GM13977 (cell line): Measurements from ENCODE around the gene CFAP53.

Experiments
- DNase-seq: peaks from one replicate; pipeline ENCODE4 v3.0.0; 2012; ENCODE audit warnings: low spot score
- CTCF ChIP-seq: IDR thresholded peaks from 2 replicates; pipeline ENCODE4 v1.5.1; 2012; ENCODE audit warnings: mild to moderate bottlenecking, control low read depth; ENCODE audit not compliant: insufficient read depth; ENCODE audit errors: extremely low read depth, missing control alignments
- in situ Hi-C: fragments of 300-500 bp; cut with MboI; formaldehyde crosslinking; loops from one replicate; pipeline ENCODE4 v1.12.0; 2022; ENCODE audit warnings: low sequenced_read_pairs, low pct_unique_long_range_greater_than_20kb, mixed read lengths, inconsistent platforms; ENCODE audit not compliant: unreplicated experiment

Gene CFAP53

GRCh38 chr18:50287028-50287440, 20.7 kb upstream of the CFAP53 start:
- TF ChIP-seq CTCF: no peak
- DNase-seq: no peak
- in situ Hi-C loops: loop anchor here (10.0 kb wide), 1 partner anchor 68 kb away; no protein-coding TSS in a partner anchor

GRCh38 chr18:50286391-50287027, 20.2 kb upstream of the CFAP53 start:
- DNase-seq: no peak

GRCh38 chr18:50285631-50286321, 19.5 kb upstream of the CFAP53 start:
- in situ Hi-C loops: loop anchor here (10.0 kb wide), 1 partner anchor 69 kb away; no protein-coding TSS in a partner anchor
- TF ChIP-seq CTCF: no peak
- DNase-seq: no peak

More at GRCh38 chr18:50286391-50287027, 20.2 kb upstream of the CFAP53 start:
- no peak for TF ChIP-seq CTCF
- in situ Hi-C loops: loop anchor here (10.0 kb wide), 1 partner anchor 68 kb away; no protein-coding TSS in a partner anchor

GRCh38 chr18:50285071-50285470, 18.8 kb upstream of the CFAP53 start:
- no peak for DNase-seq
- no peak for TF ChIP-seq CTCF
- in situ Hi-C loops: loop anchor here (10.0 kb wide), 1 partner anchor 70 kb away; no protein-coding TSS in a partner anchor

GRCh38 chr18:50284255-50284885, 18.1 kb upstream of the CFAP53 start:
- no peak for TF ChIP-seq CTCF
- in situ Hi-C loops: loop anchor here (10.0 kb wide), 1 partner anchor 70 kb away; no protein-coding TSS in a partner anchor
- DNase-seq: no peak

- DNase-seq: no peak
- no peak for TF ChIP-seq CTCF
- in situ Hi-C loops: loop anchor here (10.0 kb wide), 1 partner anchor 71 kb away; no protein-coding TSS in a partner anchor
Observed at GRCh38 chr18:50283469-50284209, 17.3 kb upstream of the CFAP53 start.
